Thyroid gland (tissue), 4 donors: Measurements from ENCODE around the gene NOS1AP.

Experiments
- POLR2A ChIP-seq, 2 donors: fragments of 450-650 bp; IDR thresholded peaks; one replicate each; pipeline ENCODE4 v1.6.1; 2017; ENCODE audit warnings: antibody characterized with exemption in 2 of 2, mild to moderate bottlenecking in 2 of 2, moderate library complexity in 1 of 2
- TF ChIP-seq, protein P1 (sequence below), 6 experiments: fragments of 200-600 bp in 3 of 6; fragments of 450-650 bp in 3 of 6; sonication (generic) in 3 of 6; IDR thresholded peaks; one replicate each; pipeline ENCODE4 v1.5.1; 2016 to 2019; ENCODE audit warnings: antibody characterized with exemption in 6 of 6, mild to moderate bottlenecking in 2 of 6, inconsistent platforms in 1 of 6, moderate library complexity in 1 of 6

DNA sequence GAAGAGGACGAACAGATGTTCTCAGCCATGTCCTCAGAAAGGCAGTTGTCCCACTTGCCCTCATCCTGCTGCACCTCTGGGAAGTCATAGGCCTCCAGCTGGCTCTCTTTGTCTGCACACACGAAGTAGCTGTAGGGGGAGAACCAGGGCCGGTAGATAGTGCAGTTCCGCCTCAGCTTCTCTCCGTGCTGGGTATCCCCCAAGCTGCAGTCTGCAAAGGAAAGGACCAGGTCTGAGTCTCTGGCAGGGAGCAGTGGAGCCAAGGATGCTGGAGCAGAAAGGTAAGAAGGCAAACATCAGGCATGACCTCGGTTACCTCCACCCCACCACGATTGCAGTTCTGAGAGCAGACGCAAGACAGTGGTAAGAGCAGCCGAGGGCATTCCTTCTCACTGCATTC, 304.9 kb downstream of the NOS1AP start:
- TF ChIP-seq POLR2A (IDR thresholded peaks at IDR 0.05) = no peak
- TF ChIP-seq, protein P1, sequence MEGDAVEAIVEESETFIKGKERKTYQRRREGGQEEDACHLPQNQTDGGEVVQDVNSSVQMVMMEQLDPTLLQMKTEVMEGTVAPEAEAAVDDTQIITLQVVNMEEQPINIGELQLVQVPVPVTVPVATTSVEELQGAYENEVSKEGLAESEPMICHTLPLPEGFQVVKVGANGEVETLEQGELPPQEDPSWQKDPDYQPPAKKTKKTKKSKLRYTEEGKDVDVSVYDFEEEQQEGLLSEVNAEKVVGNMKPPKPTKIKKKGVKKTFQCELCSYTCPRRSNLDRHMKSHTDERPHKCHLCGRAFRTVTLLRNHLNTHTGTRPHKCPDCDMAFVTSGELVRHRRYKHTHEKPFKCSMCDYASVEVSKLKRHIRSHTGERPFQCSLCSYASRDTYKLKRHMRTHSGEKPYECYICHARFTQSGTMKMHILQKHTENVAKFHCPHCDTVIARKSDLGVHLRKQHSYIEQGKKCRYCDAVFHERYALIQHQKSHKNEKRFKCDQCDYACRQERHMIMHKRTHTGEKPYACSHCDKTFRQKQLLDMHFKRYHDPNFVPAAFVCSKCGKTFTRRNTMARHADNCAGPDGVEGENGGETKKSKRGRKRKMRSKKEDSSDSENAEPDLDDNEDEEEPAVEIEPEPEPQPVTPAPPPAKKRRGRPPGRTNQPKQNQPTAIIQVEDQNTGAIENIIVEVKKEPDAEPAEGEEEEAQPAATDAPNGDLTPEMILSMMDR (IDR thresholded peaks at IDR 0.05) = no peak
